HG02943 (cell line): Measurements from ENCODE around the gene RAD1.

Experiments used
- ATAC-seq: cut with Tn5 transposase; IDR thresholded peaks from one replicate; pipeline ENCODE4 v1.9.1; 2021; ENCODE audit warnings: mild to moderate bottlenecking, low read depth, moderate library complexity; ENCODE audit not compliant: unreplicated experiment

RAD1 gene

DNA sequence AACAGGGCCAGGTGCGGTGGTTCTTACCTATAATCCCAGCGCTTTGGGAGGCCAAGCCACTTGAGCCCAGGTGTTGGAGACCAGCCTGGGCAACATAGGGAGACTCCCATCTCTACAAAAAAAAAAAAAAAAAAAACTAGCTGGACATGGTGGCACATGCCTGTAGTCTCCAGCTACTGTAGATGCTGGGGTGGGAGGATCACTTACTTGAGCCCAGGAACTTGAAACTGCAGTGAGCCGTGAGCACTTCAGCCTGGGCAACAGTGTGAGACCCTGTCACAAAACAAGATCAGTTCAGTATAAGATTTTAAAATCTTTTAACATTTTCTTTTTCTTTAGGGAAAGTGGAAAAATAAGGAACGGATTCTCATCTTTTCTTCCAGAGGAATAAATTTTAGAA lies 2.7 kb upstream of the RAD1 start:
- ATAC-seq, result no peak

DNA sequence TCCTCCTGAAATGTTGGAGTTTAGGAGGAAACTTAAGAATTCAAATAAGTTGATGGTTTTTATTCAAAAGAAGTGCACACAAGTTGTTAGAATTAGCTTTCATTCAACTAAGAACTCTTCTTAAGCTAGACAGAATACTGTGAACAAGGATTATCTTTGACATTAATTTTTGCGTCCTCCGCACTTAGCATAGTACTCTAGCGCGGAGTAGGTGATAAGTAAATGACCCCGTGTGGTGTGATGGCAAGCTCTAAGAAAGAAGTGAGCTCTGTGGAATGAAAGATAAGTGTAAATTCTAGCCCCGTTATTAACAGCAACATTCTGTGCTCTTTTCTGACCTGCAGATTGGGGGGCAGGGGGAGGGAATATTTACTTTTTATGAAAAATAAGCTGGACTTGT lies 1.2 kb upstream of the RAD1 start:
- ATAC-seq, result no peak

DNA sequence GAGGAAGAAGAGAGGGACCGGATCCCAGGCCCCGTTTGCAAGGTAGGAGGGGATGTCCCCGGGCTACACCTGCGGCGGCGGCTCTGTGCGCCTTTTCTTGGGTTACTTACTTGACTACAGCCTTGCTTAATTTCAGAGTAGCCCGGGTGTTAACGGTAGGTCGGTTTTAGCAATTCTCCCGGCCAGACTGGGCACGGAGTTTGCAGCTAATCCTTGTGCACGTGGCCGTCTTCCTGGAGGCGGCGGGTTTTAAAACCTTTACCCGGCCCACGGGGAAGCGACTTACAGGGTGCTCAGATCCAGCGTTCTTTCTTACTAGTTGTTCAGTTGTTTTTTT lies 520 bp upstream of the RAD1 start:
- peak; percentile 25 for ATAC-seq

DNA sequence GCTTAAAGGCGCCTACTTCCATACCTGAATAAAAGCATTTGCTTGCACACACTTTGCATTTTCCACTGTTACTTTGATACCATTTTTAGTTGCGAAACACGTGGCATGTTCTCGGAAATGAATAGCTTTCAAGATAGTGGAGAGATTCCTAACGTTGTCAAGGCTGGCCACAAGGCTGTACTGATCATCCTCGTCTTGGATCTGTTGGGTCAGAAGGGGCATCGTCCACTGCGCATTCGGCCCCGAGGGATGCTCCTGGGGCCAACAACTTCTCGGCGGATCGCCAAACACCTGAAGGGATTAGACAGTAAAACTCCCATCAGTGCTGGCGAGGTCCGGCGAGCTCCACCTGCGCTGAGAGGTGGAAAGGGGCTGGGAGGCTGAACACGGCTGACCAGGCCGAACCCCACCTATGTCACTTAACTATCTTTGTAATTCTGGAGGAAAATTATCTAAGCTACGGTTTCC lies 599 bp downstream of the RAD1 start:
- ATAC-seq, result peak; percentile 15

DNA sequence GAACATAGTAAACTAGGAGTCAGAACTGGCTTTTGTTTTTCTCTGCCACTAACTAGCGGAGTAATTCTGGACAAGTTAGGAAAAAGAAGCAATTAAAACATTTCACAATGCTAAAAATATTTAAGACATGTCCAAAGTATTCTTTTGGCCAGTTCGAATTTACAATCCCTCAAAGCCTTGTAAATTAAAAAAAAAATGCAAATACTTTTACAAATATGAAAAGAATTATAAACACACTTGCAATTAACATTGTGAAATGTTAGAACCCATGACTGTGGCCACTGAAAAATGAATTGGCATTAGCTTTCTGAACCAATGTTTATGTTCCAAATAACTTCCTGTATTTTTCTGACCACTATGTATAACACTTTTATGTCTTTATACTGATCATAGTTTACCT lies 2.2 kb downstream of the RAD1 start:
- ATAC-seq, result no peak

DNA sequence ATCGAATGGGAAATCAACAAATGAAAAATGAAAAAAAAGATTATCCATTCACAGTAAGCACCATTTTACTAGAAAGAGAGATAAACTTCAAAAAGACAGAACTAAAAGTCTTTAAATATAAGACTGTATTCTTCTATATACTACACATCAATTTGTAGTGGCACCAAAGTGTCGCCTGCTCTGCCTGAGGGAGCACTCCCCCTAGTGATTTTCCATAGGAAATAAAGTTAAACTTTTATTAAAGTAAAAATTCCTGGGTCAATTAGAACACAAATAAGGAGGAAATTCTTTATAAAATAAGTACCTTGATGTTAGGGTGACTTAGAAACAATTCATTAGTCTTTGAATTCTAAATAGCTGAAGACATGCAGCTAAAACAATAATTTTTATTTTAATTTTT lies 9.7 kb downstream of the RAD1 start:
- ATAC-seq, result no peak

DNA sequence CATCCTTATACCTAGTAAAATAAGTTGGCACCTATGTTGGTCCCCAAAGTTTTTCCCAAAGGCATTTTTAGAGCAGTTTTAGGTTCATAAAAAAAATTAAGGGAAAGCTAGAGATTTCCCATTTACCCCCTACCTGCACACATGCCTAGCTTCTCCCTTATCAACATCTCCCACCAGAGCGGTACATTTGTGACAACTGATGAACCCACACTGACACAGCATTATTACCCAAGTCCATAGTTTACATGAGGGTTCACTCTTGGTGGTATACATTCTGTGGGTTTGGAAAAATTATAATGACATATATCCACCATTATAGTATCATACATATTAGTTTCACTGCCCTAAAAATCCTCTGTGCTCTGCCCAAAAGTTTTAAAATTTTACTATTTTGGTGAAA lies 12.0 kb downstream of the RAD1 start:
- no peak for ATAC-seq

DNA sequence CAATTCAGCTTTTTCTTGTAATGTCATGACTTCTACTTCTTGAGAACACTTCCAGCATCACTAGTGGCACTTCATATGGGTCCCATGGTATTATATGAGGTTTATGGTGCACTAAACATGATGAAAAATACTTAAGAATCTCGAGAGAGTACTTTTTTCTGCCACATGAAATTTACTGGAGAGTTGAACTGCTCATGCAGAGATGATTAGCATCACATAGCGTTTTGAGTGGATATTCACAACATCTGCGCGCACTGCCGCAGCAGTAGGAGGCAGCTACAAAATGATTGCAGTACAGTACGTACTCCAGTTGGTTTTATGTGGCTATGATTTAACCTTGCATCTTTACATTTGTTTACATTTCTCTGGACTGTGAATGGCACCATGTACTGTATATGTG lies 14.7 kb downstream of the RAD1 start:
- no peak for ATAC-seq

DNA sequence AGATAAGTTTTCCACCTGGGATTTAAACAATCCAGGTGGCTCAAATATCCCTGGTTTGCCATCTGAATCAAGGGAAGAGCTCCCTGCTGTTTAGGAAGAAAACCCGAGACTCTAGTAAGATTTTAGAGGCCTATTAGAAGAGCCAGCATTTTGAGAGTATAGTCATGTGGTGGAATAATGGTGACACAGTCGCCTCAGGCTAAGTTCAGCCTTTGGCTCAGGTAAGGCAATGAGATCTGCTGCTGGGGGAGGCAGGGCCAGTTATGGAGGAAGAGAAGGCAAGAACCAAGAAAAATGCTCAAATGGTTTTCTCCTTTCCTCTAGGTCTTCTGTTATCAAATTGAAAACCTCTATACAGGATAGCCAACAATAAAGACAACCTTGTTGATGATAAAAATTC lies 16.2 kb downstream of the RAD1 start:
- ATAC-seq, result no peak

DNA sequence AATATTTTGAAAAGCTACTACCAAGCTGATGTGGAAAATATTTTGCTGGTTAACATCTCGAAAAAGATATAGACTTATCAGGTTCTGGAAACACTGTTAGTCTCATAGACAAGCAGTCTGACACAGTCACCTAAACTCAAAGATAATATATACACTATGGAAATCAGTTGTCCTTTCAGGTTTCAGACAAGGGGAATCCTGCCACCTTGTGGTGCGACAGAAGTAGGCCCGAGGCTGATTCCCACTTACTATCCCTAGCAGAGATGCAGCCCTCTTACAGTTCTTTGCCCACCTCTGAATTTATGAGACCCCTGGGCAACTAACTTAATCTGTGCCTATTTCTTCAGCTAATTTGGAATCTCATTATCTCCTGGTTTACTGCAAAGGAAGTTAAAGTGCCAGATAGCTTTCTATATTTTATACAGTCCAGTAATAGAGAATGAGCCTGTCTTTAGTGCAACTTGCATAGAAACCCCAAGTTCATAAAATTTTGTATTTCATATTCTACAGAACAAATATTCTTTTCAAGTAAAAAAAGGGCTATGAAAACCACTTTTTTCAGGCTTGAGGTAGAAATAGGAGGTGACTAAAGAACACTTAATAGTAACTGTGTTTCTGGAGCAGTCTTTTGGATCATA lies 16.9 kb downstream of the RAD1 start:
- peak; percentile 71 for ATAC-seq

DNA sequence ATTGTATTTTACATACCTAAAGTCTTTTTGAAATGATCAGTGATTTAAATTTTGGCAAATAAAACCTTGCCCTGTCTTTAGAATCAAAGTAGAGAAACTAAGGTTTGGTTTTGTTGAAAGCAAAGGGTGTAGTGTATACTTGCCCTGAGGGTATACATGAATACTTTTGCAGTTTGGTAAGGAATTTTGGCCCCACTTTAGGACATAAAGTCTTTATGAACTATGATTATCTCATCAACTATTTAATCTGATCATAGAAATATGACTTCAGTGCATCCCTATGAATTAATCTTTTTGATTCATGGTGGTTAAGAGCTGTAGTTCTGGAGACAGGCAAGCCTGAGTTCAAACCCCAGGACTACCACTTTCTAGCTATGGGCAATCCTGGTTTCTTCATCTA lies 17.7 kb downstream of the RAD1 start:
- ATAC-seq, result no peak

DNA sequence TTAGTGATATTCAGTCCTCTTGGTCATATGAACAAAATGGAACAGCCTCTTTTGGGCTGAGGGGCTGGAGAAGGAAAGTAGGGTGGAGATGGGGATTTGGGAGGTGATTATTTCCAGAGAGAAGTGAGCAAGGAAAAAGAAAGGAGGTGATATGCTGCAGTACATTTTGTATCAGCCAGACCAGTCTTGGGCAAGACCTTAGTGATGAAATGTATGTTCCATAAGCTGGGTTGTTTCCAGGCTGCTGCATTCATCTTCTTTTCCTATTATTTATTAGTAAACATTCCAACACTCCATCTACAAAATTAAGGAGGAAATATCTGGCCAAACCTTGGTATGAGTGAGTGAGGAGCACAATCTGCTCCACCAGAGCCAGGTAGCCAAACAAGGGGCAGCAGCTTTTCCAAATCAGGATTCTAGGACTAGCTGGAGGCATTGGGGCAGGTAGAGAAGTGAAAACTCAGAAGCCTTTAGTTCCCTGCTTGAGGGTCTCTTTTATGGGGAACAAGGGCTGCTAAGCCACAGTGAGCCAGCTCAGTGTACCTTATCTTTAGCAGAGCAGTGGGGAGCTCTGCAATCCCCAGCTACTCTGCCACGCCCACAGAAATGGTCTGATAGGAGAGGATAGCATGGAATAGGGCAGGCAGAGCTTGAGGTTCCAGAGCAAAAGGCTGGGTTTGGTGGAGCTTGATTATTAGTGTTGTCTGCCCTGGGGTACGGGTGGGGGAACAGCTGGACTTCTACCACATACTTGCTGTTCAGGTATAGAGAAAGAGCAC lies 19.5 kb downstream of the RAD1 start:
- no peak for ATAC-seq

DNA sequence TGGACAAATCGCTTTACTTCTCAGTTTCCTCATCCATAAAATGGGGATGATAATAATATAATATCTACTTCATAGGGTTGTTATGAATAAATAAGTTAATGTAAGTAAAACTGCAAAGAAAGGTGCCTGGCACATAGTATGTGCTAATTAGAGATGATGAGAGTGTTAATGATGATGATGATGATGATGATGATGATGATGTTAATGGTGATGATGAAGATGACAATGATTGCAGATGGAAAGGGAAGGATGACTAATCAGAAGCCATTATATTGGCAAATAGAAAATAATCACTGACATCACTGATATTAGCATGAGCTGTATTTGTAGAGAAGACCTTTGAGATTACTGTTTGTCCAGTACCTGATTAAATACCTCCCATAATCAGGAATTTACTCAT lies 20.6 kb downstream of the RAD1 start:
- no peak for ATAC-seq

DNA sequence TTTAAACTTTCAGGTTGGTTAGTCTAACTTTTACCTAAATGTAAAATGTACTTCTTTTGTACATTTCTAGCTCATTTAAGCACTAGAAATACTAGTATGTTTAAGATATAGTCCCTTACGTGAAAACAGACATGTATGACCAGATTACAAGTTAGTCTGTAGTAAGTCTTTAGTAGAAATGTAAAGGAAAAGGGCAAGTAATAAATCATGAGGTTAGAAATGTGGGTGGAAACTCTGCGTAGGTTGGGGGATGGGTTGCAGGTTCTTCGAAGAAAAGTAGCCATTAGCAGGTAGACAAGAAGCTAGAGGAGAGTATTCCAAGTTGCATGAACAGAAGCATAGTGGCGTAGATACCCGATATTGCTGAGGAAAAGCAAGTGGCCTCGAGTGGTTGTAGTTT lies 22.9 kb downstream of the RAD1 start:
- ATAC-seq, result no peak

DNA sequence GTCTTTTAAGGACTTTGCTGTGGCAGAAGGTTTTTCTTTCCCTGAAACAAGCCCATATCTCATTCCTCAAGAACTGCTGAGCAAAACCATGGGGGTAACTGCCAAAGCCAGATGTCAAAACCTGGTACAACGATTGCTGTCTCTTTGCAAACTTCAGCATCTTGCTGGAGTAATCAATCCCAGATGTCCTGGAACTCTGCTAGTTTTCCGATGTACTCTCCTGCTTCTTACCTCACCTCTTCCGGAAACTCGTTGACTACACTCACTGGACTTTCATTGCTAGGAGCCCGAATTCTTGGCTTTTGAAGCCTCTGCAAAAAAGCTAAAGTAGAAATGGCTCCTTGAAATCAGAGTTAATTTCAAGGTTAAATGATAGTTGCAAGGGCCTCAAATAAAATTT lies 23.3 kb downstream of the RAD1 start:
- ATAC-seq, result no peak

DNA sequence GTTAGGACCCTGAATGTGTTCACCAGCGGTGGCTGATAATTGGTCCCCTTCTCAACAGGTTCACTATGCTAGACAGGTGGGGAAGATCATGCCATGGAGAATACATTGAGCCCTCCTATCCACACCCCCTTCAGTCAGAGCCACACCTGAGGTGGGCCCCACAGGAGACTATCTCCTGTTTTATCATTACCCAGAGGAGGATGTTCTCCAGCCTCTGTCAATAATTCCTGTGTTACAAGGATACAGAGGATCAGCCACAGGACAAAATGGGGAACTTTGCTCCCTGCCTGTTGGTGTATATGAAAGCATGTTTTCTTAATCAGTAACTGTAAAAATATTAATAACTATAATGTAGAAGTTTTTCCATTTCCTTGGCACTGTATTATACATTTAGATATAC lies 25.9 kb downstream of the RAD1 start:
- no peak for ATAC-seq

DNA sequence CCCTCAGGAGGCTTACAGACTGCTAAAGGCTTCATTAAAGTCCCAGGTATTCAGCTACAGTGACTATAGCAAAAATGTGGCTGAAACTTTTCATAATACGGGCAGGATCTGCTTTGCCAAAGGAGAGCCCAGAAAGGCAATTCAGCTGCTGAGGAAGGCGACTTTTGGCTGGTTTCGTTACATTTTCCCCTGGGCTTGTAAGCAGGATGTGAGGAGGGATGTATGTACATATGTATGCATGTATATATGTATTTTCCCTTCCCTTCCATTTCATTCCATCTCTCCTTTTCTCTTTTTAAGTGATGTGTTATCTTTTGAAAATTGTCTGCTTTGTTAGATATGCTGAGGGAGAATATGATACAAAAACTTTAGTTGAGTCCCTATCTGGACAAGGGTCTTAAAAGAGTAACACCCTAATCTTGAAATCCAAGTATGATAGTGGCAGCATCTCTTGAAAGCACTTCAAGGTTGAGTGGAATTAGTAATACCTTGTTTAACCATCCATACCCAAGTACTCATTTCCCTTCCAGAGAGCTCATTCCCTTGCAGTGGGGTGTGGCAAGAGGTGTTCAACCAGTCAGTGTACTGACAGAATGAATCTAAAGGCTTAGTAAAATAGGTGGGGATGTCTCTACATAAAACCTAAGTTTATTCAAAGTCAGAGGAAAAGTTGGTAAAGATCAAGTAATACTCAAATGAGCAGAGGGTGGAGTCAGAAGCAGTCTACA lies 28.7 kb downstream of the RAD1 start:
- no peak for ATAC-seq

DNA sequence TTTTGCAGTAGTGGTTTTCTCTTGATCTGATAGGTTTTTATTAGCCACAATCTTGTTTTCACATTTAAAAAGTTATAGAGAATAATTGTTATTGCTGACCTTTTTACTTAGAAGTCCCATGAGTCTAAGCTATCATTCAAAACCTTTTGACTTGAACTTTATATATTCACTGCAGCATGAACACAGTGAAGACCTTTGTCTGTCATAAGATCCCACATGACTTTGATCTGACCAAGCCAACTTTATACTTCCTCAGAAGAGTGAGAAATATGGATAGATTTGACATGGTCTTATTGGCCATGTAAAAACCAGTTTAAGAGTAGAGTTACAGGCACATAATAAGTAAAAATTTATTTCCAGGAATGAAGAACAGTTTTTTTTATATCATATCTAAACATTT lies 34.1 kb downstream of the RAD1 start:
- ATAC-seq, result no peak

DNA sequence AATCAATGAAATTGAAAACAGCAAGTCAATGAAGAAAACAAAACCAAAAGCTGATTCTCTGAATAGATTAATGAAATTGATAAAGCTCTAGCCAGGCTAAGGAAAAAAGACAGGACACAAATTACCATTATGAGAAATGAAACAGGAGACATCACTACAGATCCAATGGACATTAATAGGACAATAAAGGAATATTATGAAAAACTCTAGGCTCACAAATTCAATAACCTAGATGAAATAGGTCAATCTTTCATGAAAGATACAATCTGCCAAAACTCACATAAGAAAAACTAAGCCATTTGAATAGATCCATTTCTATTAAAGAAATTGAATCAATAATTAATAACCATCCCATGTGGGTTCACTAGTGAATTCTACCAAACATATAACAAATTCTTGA lies 39.0 kb downstream of the RAD1 start:
- ATAC-seq, result no peak

DNA sequence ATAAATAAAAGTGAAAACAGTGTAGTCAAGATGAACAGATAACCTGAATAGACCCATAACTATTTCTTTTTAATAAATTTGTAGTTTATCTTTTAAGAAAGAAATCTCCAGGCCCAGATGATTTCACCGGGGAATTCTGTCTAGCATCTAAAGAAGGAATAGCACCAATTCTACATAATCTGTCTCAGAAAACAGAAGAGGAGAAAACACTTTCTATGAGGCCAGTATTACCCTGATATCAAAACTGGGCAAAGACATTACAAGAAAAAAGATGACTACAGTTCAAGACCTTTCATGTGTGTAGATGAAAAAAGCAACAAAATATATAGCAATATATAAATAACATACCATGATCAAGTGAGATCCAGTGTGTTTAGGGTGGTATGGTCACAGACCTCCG lies 44.9 kb downstream of the RAD1 start:
- ATAC-seq, result no peak

DNA sequence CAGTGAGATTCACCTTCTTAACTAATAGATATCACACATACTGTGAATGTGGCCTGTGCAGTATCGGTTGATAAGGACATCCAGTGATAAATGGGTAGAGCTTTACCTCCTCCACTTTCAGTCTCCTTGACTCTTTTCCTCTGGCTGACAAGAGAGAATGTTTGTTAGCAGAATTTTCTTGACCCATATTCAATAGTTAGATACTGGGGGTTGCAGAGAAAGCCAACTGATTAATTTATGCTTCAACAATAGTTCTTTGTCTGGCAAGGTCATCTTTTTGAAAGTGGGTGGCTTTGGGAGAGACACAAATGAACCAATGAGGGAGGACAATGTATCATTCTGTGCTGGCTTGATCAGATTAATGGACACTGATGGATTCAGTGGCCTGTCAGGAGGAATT lies 46.0 kb downstream of the RAD1 start:
- no peak for ATAC-seq

DNA sequence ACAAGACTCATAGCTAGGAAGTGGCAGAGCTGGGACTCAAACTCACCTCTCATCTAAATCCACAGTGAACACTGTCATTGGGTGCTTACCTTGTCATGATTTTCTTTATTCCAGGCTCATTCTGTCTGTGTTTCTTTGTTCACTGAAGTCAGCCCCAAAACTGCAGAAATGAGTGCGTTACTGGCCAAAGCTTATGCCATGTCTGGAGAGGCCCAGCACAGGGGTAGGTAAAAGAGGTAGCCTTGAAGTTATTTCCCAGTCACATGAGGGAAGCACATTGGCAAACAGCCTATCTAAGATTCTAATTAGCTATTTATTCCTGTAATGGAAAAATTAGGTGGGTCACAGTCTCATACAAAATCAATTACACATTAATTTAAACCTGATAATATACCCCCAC lies 46.5 kb downstream of the RAD1 start:
- no peak for ATAC-seq
